ENCODE data around the gene FTO. TPM values are rescaled to one million over a fixed set of nuclear protein-coding genes. Genes with fewer than 3 reads are reported as not detected.

The FTO gene
- total and polyA plus RNA-seq, 2 of the 13 experiments (the other 11 are each of a cell fraction or from before 2014, with no cell fraction given), result 41.6 to 55.8 TPM

GRCh38 chr16:53744449-53744848 lies 40.5 kb downstream of the FTO start (continued):
- TF ChIP-seq HOMEZ (CRISPR knock-in tag; IDR thresholded peaks at IDR 0.05; ENCODE audit: low read depth) (peak; percentile 98), SALL1 (CRISPR knock-in tag; IDR thresholded peaks at IDR 0.05) (0 out of 2 replicates have a peak, but pooled peaks have one; percentile 26), IRF2 (CRISPR knock-in tag; IDR thresholded peaks at IDR 0.05) (peak; percentile 33; the same call in 1 of the 2 replicates), SPEN (CRISPR knock-in tag; IDR thresholded peaks at IDR 0.05; ENCODE audit: low read depth) (peak; percentile 49; the same call in 1 of the 2 replicates), XBP1 (CRISPR knock-in tag; IDR thresholded peaks at IDR 0.05) (no peak), CREM (IDR thresholded peaks at IDR 0.05) (peak; percentile 15; the same call in 1 of the 2 replicates), CREM (CRISPR knock-in tag; IDR thresholded peaks at IDR 0.05) (no peak), ELF3 (CRISPR knock-in tag; IDR thresholded peaks at IDR 0.05) (peak; percentile 64; the same call in 1 of the 2 replicates), ATF4 (CRISPR knock-in tag; IDR thresholded peaks at IDR 0.05) (peak in 1 of 2 experiments; percentile 57; a peak in 1 of 4 replicates), SIX4 (CRISPR knock-in tag; IDR thresholded peaks at IDR 0.05) (no peak), PITX1 (CRISPR knock-in tag; IDR thresholded peaks at IDR 0.05) (peak; percentile 17; the same call in 1 of the 2 replicates), EP300 (IDR thresholded peaks at IDR 0.05; ENCODE audit: low read depth in 2 of 2, low read length in 2 of 2) (peak in 1 of 2 experiments; percentile 79; a peak in 2 of 4 replicates), EP300 (CRISPR knock-in tag; IDR thresholded peaks at IDR 0.05; ENCODE audit: borderline replicate concordance) (no peak), PAXIP1 (CRISPR knock-in tag; conservative IDR thresholded peaks at IDR 0.05) (0 out of 2 replicates have a peak, but pooled peaks have one; percentile 22), HHEX (CRISPR knock-in tag; IDR thresholded peaks at IDR 0.05) (0 out of 2 replicates have a peak, but pooled peaks have one; percentile 41), IRX3 (CRISPR knock-in tag; IDR thresholded peaks at IDR 0.05; ENCODE audit: borderline replicate concordance, low read depth) (no peak), THAP11 (CRISPR knock-in tag; IDR thresholded peaks at IDR 0.05) (0 out of 2 replicates have a peak, but pooled peaks have one; percentile 11), RXRB (CRISPR knock-in tag; IDR thresholded peaks at IDR 0.05; ENCODE audit: borderline replicate concordance) (0 out of 2 replicates have a peak, but pooled peaks have one; percentile 43), NFIC (IDR thresholded peaks at IDR 0.05; ENCODE audit: low read length) (no peak), ZBTB38 (CRISPR knock-in tag; IDR thresholded peaks at IDR 0.05) (0 out of 2 replicates have a peak, but pooled peaks have one; percentile 14), TCF7L2 (IDR thresholded peaks at IDR 0.05; ENCODE audit: low read depth, low read length) (no peak), ZNF329 (CRISPR knock-in tag; IDR thresholded peaks at IDR 0.05; ENCODE audit: low read depth) (no peak), ISX (CRISPR knock-in tag; conservative IDR thresholded peaks at IDR 0.05) (no peak), JUNB (CRISPR knock-in tag; IDR thresholded peaks at IDR 0.05; ENCODE audit: borderline replicate concordance) (peak; percentile 76; the same call in 1 of the 2 replicates), MLX (CRISPR knock-in tag; IDR thresholded peaks at IDR 0.05) (peak; percentile 63; the same call in 1 of the 2 replicates), MIER3 (CRISPR knock-in tag; IDR thresholded peaks at IDR 0.05; ENCODE audit: borderline replicate concordance) (peak; percentile 26; the same call in 1 of the 2 replicates)
